Measurements from ENCODE around the gene GPR183.

DNA sequence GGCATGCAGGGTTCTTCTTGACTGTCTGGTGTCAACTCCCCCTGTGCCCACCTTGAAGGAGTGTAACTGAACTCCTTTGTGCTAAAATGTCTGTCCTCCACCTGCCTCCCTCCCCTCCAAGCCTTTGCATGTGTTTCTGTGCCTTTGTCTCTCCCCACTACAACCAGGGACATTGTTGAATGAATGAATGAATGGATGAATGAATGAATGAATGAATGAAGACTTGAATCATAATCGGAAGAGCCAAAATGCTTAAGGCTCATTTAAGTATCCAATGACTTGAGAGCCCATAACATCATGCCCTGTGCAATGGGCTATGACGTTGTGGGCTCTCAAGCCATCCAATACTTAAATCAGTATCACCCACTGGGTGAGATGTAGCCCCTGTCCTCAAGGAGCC lies 9.0 kb upstream of the GPR183 start:
- TF ChIP-seq POLR2A (IDR thresholded peaks at IDR 0.05; ENCODE audit: borderline replicate concordance, extremely low read depth, insufficient read depth, insufficient read length): no peak
- TF ChIP-seq, protein P1, sequence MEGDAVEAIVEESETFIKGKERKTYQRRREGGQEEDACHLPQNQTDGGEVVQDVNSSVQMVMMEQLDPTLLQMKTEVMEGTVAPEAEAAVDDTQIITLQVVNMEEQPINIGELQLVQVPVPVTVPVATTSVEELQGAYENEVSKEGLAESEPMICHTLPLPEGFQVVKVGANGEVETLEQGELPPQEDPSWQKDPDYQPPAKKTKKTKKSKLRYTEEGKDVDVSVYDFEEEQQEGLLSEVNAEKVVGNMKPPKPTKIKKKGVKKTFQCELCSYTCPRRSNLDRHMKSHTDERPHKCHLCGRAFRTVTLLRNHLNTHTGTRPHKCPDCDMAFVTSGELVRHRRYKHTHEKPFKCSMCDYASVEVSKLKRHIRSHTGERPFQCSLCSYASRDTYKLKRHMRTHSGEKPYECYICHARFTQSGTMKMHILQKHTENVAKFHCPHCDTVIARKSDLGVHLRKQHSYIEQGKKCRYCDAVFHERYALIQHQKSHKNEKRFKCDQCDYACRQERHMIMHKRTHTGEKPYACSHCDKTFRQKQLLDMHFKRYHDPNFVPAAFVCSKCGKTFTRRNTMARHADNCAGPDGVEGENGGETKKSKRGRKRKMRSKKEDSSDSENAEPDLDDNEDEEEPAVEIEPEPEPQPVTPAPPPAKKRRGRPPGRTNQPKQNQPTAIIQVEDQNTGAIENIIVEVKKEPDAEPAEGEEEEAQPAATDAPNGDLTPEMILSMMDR (IDR thresholded peaks at IDR 0.05 in 2 of 3, conservative IDR thresholded peaks at IDR 0.05 in 1 of 3; ENCODE audit: borderline replicate concordance in 1 of 3, insufficient read depth in 1 of 3, low read depth in 2 of 3, low read length in 2 of 3): no peak
- TF ChIP-seq, protein P2, sequence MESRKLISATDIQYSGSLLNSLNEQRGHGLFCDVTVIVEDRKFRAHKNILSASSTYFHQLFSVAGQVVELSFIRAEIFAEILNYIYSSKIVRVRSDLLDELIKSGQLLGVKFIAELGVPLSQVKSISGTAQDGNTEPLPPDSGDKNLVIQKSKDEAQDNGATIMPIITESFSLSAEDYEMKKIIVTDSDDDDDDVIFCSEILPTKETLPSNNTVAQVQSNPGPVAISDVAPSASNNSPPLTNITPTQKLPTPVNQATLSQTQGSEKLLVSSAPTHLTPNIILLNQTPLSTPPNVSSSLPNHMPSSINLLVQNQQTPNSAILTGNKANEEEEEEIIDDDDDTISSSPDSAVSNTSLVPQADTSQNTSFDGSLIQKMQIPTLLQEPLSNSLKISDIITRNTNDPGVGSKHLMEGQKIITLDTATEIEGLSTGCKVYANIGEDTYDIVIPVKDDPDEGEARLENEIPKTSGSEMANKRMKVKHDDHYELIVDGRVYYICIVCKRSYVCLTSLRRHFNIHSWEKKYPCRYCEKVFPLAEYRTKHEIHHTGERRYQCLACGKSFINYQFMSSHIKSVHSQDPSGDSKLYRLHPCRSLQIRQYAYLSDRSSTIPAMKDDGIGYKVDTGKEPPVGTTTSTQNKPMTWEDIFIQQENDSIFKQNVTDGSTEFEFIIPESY (IDR thresholded peaks at IDR 0.05; ENCODE audit: extremely low read depth, insufficient replicate concordance, low read length): no peak
- TF ChIP-seq, protein P3, sequence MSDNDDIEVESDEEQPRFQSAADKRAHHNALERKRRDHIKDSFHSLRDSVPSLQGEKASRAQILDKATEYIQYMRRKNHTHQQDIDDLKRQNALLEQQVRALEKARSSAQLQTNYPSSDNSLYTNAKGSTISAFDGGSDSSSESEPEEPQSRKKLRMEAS (IDR thresholded peaks at IDR 0.05): no peak
- no peak for TF ChIP-seq POLR2AphosphoS5 (IDR thresholded peaks at IDR 0.05; ENCODE audit: low read depth, low read length)
- TF ChIP-seq EZH2 (IDR thresholded peaks at IDR 0.05): no peak
- TF ChIP-seq SRF (IDR thresholded peaks at IDR 0.05; ENCODE audit: low read depth): no peak
- TF ChIP-seq SP1 (IDR thresholded peaks at IDR 0.05; ENCODE audit: low read depth): no peak
- TF ChIP-seq CEBPB (IDR thresholded peaks at IDR 0.05; ENCODE audit: low read depth): no peak
- TF ChIP-seq EZH2phosphoT487 (IDR thresholded peaks at IDR 0.05; ENCODE audit: borderline replicate concordance): no peak
- TF ChIP-seq JUND (IDR thresholded peaks at IDR 0.05): no peak

Measured in HCT116 (cell line).